Measurements from ENCODE around the gene SMPX.

SMPX gene

DNA sequence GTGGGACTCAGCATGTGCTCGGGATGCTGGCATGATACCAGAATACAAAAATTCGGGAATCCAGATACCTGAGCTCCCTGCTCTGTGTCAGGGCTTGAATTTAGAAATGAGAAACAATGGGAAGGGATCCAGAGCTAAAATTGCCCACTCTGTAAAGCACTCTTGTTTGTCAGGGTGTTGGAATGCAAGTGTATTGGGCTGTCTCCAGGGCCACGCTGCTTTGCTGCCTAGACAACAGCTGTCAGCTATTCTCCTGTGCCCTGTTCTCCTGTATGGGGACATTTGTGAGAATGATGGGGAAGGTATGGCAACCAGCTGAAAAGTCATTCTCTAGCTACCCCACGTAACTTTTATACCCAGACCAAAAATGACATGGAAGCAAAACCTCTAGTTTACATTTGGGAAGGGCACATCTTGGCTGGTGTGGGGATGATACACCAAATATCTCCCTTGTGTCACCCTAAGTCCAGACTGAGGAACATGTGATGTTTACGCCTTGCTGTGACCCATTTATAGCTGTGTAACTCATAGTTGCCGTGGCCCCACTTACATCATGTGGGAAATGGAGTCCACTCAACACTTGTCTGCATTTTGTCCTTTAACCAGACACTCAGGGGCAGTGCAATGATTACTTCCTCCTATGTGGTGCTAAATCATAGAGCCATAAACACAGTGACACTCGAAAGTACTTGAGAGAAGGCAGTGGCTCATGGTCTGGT lies 46.6 kb downstream of the SMPX start:
- DNase-seq, result no peak

DNA sequence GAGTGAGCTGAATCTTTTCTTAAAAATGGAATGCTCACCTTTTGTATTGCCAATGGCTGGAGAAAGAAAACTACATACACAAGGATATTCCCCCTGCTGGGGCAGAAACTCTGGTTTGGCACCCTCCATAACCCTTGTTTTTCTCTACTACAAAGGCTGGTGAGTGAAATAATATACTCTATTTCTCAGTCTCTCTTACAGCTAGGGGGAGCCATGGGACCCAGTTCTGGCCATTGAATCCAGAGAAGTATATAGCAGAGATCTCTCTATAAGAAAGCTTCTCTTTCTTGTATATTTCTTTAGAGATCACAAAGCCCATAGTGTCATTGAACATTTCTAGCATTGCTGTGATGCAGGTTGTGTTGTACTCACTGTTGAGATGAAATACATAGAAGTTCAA lies 49.8 kb downstream of the SMPX start:
- DNase-seq, result no peak

DNA sequence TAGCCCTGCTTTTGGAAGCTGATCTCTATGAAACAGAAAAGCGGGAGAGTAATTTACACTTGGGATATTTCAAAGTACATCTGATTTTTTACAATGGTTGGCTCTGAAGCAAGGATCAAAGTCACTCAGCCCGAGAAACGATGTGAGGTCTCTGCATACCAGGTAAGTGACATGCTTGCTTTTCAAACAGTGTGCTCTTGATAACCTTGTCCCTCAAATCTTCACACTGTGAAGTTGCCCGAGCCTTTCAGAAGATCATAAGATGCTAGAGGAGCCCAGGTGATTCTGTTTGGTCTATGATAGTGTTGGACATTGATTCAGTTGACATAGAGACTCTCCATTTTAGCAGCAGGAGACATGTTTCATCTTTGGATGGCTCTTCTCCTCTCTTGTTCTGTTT lies 52.7 kb downstream of the SMPX start:
- no peak for DNase-seq

DNA sequence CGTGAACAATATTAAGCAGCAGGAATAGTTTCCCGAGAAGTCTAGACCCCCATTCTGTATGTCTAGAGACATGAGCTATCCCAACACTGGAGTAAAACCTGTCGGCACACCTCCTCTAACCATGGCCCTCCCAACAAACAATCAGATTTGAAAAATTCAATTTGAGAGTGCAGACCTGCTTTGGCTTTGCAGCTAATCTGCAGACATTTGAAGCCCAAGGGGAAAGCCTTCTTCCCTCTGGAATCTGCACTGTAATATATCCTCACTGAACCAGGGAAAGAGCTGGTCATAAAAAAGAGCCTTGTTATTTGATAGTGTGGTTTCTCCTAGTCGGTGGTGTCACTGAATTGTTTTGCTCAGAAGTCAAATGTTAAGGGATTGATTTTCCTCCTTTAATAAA lies 55.2 kb downstream of the SMPX start:
- no peak for DNase-seq

DNA sequence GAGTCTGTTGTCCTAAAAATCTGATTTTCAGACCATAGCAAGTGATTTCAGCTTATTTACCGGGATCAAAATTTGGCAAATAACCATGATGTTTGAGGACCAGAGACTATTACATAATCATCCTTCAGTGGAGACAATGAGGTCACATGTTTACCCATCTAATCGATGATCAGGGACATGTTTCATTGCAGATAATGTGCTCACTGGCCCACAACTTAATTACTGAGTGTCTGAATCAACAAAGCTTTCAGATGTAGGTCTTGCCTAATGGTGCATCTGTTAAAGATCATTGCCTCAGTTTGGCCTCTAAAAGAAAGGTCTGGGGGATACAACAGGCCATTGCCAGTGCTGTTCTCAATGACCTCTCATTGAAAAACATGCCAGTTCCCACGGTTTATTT lies 56.9 kb downstream of the SMPX start:
- no peak for DNase-seq

DNA sequence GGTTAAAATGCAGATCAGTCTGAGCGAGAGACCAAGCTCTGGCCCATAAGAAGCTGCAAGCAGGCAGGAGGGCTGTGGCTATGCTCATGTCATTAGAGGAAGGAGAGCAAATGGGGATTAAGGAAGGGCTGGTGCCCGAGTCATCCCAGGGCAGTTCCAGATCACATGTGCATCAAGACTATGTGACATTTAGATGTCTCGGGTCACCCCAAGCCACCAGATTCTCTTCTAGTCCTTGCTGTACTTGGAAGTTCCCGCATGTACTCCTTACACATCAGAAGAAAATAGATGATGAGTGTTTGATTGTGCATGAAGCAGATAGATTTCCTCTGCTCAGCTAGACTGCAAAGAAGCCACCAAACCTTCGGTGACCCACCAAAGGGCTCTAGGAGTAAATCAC lies 57.6 kb downstream of the SMPX start:
- DNase-seq, result no peak

DNA sequence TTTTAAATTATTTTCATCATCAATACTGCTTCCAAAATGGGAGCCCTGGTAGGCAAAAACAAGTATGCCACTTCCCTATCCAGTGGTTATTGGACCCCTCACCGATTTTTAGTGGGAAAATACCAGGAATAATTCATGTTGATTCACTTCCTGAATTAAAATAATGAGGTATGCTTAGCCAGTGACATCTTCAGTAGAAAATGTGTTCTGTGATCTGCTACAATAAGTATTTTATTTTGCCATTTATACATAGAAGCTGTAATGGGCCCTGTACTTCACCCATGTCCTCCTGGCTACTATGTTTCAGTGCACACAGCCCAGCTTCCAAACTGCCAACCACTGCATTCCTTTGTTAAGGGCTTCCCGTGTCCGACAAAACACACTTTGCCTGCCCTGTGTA lies 58.8 kb downstream of the SMPX start:
- no peak for DNase-seq

DNA sequence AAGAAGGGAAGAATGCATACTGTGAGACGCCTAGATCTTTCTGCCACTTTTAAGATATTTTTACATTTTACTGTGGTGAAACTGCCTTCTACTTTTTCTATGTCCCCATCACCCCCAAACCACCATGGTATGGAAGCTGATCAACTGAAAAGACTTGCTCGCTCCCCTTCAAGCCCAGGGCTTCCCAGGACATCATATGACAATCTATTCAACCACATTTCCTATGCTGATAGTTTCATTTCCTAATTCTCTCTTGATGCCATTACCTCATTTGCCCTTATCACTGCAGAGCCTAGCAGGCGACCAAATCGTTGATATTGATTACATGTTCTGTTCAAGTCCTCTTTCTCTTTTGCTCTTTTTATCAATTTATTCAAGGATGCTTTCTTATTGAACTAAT lies 59.6 kb downstream of the SMPX start:
- no peak for DNase-seq

DNA sequence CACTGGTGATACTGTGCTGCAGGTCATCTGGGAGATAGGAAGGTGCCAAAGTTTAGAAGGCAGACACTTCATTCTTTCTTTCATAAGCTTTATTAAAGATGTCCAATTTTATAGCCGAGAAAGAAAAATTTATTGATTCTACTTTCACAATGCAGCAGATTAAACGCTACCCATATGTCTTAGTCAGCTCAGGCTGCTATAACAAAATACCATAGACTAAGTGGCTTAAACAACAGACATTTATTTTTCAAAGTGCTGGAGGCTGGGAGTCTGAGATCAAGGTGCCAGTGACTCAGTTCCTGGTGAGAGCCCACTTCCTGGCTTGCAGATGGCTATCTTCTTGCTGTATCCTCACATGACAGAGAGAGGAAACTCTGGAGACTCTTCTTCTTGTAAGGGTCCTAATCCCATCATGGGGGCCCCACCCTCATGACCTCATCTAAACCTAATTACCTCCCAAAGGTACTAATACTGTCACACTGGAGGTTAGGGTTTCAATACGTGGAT lies 66.4 kb downstream of the SMPX start:
- no peak for DNase-seq

DNA sequence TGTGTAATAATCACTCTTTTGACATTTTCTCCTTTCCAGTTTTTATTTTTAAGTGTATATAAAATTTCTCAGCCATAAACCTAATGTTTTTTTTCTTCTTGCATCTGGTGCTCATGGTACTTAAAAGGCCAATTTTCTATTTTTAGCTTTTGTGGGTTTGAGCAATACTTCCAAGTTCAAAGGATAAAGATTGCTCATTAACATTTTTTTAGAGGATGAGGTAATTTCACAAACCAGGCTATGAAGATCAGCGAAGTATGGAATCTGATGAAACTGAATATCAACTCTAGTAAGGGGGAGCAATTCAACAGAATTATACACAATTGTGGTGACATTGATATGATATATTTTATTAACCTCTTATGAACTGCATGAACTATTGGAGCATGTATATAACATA lies 74.0 kb downstream of the SMPX start:
- DNase-seq, result no peak

DNA sequence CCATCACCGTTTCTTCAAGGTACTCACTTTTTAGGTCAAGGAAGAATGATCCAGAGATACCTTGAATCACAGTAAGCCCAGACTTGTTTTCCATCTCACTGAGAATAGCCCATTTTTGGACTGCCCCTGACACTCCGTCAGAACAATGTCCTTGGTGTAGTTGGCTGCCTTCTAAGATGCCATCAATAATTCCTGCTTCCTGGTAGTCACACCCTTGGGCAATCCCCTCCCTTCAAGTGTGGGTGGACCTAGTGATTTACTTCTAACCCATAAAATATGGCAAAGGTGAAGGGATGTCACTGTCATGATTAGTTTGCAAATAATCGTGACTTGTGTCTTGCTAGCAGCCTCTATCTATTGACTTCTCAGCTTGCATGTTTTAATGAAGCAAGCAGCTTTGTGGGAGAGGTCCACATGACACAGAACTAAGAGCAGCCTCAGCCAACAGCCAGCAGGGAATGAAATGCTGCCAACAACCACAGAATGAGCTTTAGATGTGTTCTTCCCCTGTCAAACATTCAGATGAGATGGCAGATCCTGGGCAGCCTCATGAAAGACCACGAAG lies 79.8 kb downstream of the SMPX start:
- no peak for DNase-seq

DNA sequence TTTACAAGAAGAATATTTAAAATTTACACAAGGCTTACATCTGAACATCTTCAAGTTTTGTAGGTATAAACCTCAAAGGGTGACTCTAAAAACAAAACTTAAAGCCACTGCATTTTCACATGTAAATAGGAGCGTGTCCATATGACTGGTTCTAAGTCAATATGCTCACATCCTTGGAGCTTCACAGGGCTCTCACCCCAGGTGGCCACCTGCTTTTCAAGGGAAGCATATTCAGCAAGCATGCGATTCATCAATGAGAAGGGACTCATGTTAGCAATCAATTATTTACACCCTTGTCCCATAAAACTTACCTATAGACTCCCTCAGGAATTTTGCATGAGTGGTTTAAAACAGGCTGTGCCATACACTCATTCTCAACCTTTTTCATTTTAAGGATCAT lies 82.0 kb downstream of the SMPX start:
- no peak for DNase-seq

DNA sequence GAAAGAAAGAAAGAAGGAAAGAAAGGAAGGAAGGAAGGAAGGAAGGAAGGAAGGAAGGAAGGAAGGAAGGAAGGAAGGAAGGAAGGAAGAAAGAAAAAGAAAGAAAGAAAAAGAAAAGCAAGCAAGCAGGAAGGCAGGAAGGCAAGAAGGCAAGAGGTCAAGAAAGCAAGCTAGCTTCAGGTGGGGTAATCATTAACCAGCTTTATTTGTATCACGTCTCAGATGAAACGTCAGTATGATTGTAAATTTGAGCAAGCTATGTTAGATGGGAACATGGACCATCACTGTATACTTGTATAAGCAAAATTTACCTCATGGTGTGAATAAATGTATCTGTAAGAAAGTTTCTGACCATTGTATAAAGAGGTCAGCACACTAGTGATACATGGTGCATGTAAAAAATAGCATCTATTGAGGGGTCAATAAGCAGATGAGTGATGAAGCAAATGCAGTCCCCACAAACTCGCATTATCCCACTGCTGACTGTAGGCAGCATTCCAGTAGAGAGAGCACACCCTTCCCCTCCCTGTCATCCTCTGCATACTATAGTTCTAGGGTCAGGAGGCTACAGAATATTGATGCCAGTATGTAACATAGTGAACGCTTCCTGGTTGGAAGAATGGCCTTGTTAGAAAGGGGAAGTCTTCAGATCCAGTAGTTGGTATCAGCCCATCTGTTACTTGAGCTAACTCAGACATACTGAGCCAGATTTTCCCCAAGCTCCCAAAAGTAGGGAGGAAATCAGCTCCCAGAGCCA lies 83.3 kb downstream of the SMPX start:
- no peak for DNase-seq

DNA sequence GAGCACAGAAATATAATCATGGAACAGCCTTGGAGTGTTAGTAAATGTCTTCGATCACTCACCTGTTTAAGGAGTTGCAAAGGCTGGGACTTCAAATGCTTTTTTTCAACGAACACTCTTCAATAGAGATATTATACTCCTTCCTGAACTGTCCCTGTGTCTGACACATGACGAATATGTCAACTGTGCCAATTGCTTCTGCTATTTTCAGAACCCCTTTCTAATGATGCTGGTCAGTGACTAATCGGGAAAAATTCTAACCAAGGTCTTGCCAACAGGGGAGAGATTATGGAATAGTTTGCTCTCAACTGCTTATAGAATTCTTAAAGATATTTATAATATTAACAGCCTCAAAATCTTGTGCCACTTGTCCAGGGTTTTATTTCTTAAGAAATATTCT lies 91.2 kb downstream of the SMPX start:
- DNase-seq, result no peak

DNA sequence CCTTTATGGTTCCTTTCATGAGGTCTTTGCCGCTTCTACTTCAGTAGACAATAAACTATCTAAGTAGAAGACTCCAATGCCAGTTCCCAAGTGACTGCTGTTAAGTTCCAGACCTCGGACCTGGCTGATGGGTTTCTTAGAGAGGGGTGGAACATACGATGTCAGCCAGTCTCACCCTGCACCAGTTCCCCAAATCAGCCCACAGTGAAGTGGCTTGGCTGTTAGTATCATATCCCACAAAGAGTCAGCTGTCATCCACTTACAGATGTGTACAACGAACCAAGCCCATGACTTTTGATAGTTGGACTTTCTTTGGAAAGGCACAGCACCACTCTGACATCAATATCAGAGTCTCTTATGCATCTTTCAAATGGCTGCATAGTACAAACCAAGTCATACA lies 91.7 kb downstream of the SMPX start:
- DNase-seq, result no peak

DNA sequence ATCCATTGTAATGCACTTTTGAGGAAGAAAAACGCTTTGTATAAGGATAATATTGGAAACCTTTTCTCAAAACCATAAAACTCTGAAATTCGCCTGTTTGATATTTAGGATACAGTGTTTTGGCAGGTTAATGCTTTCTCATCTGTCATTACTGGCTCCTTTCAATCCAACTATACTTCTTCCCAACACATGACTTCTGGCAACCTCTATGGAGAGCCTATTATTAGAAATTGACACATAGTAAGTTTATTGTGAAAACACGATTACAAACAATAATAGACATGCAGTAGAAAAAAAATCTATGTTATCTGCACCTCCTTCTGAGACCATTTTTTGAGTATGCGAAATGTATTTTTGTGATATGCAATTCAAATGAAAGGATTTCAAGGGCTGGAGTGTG lies 95.2 kb downstream of the SMPX start:
- DNase-seq, result no peak

DNA sequence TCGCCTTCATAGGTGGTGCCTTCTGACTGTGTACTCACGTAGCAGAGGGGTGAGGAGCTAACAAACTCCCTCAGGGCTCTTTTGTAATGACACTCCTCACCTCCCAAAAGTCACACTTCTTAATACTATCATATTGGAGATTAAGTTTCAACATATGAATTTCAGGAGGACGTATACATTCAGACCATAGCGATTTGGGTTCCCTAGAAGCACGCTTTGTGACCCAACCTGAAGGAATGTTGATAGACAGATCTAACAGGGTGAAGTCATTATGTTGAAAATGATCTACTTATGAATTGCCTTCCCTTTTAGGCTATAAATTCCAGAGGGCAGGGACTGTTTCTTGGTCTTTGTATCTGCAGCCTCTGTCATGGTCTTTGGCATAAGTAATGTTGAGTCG lies 96.6 kb downstream of the SMPX start:
- DNase-seq, result no peak

DNA sequence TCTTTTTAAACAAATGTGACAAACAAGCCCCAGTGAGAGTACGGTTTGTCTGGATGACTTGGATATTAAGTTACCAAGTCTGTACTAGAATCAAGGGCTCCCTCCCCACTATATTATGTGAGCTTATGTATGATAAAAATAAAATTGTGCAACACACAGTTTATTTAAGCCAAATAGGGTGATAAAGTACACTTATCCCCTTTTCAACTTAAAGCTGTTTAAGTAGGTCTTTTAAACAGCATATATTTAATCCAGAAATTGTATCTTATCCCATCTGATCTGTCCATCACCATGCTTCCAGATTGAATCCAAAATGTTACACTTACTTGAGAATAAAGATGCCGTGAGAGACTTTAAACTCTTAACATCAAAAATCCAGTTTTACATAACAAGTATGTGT lies 97.8 kb downstream of the SMPX start:
- no peak for DNase-seq

DNA sequence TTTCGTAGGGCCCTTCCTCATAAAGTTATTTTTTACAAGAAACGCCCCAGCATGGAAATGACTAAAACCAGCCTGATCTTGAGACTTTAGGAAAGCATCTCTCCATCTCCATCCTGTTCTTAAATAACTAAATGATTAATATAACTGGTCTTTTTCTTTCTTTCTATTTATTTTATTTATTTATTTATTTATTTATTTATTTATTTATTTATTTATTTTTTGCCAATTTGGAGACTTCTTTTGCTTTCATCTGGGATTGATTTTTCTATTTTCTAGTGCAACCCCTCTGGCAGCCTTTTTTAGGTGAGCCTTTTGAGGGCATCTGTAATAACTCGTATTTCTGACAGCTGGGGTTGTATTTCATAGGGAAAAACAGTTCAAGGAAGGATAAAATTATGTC lies 98.6 kb downstream of the SMPX start:
- no peak for DNase-seq

DNA sequence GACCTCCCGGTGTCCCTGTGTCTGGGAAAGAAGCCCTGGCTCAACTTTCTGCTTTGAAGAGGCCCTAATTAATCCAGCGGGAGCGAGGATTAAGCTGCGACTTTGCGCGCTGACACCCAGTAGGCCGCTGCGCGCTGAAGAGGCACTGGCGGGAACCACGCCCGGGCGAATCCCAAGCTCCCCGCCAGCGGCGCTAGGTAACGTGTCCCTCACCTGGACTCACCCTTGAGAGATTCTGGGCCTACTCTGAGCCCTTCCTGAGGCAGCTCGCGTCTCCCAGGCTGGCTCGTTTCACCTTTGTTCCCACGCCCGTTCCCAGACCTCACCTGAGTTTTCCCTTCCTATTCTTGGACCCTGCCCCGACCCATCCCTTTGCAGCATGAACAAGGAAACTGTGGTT lies 99.2 kb downstream of the SMPX start:
- DNase-seq, result no peak

DNA sequence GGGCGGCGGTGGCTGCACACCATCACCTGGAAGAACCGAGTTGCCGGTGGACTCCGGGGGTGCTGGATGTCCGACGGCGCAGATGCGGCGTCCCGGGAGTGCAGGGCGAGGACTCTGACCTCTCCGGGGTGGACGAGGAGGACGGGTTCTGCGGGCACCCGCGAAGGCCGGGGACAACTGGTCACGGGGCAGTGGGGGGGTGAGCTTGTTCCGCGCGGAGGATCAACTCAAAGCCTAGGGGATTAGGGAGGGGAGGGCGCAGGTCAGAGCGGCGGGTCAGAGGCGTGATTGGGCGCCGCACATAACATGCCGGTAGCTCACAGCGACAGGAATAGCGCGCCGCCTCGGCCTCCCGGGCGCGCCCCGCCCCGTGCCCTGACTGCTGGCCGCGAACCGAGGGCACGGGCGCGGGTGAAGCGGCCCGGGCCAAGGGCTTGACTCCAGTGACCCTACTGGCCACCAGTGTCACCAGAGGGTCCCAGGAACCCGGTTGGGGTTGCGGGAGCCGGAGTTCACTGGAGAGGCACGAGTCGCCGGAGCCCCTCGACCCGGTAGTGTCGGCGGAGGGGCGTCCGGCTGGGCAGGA lies 99.7 kb downstream of the SMPX start, which contains the start of gene KLHL34:
TSS of gene KLHL34 (minus strand) at position 179 of the 586 bp plus-strand sequence. CDS start 542 bp downstream, outside the sequence.
- no peak for DNase-seq

DNA sequence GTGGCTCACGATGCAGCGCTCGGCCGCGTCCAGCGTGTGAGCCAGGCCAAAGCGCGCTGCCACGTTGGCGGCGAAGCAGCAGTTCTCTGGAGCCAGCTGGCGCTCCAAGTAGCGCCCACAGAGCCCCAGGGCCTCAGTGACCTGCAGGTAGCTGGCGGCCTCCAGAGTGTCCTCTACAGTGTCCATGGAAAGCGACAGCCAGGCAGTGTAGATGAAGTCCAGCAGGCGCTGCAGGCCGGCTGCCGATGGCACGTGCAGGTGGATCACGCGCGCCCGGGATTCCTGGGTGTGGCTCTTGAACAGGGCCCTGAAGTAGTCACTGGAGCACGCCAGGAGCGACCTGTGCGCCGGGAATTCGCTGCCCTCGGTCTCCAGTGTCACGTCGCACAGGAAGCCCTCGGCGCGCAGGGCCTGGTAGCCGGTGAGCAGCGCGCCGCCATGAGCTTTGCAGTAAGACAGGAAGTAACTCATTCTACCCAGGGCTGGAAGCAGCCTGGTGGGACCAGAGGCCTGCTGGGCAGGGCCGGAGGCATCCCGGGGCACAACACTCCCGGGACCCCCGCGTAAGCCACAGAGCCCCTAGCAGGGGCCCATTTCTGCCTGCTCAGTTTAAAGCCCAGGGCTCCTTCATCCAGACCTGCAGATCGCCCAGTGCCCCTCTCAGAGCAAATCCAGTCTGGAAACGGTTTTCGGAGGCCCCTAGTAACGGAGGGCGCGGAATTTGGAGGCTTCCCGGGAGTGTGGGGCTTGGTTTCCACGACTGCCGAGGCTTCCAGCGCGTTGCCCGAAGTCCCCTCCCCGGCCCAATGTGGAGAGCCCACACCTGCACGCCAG lies 100.4 kb downstream of the SMPX start:
- DNase-seq, result no peak
